Astrocyte of the cerebellum (primary cell): ENCODE measurements around the gene STOX2.

Experiments used
- DNase-seq: peaks from one replicate; pipeline ENCODE4 v3.0.0-alpha.2; 2011; ENCODE audit warnings: low read depth
- H3K4me3 ChIP-seq: 2 replicates; pipeline ENCODE4 v1.5.1; 2011; ENCODE audit warnings: mild to moderate bottlenecking, low read depth, low read length, moderate library complexity
- CTCF ChIP-seq: IDR thresholded peaks from 2 replicates; pipeline ENCODE4 v1.5.1; 2012; ENCODE audit warnings: low read length, low read depth, moderate library complexity, mild to moderate bottlenecking; ENCODE audit errors: missing control alignments
- in situ Hi-C: cut with HindIII; loops from 2 replicates; pipeline ENCODE4 v1.10.0; 2017; ENCODE audit warnings: low sequenced_read_pairs

The STOX2 gene

GRCh38 chr4:183861426-183861825, 43.7 kb upstream of the STOX2 start:
- no peak for DNase-seq
- TF ChIP-seq CTCF = no peak
- no peak overlapping the region for H3K4me3 ChIP-seq
- in situ Hi-C loops = no loop called here

GRCh38 chr4:183863155-183863825, 41.8 kb upstream of the STOX2 start:
- TF ChIP-seq CTCF = no peak
- H3K4me3 ChIP-seq = no peak overlapping the region
- DNase-seq = no peak
- in situ Hi-C loops = no loop called here

- H3K4me3 ChIP-seq = no peak overlapping the region
- TF ChIP-seq CTCF = no peak
- in situ Hi-C loops = no loop called here
- DNase-seq = no peak
Measured at GRCh38 chr4:183867247-183867646, 37.9 kb upstream of the STOX2 start.

GRCh38 chr4:183870997-183871396, 34.1 kb upstream of the STOX2 start:
- H3K4me3 ChIP-seq = no peak overlapping the region
- in situ Hi-C loops = no loop called here
- no peak for DNase-seq
- TF ChIP-seq CTCF = no peak

GRCh38 chr4:183871581-183871980, 33.5 kb upstream of the STOX2 start:
- no peak for TF ChIP-seq CTCF
- H3K4me3 ChIP-seq = no peak overlapping the region
- no peak for DNase-seq
- in situ Hi-C loops = no loop called here

GRCh38 chr4:183872531-183872930, 32.6 kb upstream of the STOX2 start:
- in situ Hi-C loops = no loop called here
- no peak overlapping the region for H3K4me3 ChIP-seq
- DNase-seq = no peak
- TF ChIP-seq CTCF = no peak
